HEK293 (cell line): Measurements from ENCODE around the gene MRNIP.

Experiments
- CTCF ChIA-PET: fragments of 350-600 bp; formaldehyde crosslinking; extraction: SDS; loops from one replicate; lab custom pipeline; 2021; ENCODE audit warnings: antibody characterized with exemption; lab: Yijun Ruan, JAX
- POLR2A ChIA-PET: fragments of 300-600 bp; formaldehyde crosslinking; extraction: SDS; loops from one replicate; lab custom pipeline; 2020; ENCODE audit warnings: antibody characterized with exemption, inconsistent platforms; lab: Yijun Ruan, JAX
- H3K27ac ChIP-seq: fragments of 200-500 bp; sonication (Bioruptor generic); 2 replicates; pipeline ENCODE4 v1.5.1; 2014; ENCODE audit warnings: low read depth, low read length, control low read depth, inconsistent platforms; ENCODE audit errors: extremely low read depth
- H3K36me3 ChIP-seq, 2 experiments: fragments of 200-500 bp in 1 of 2; sonication (Bioruptor generic) in 1 of 2; 1 replicate in 1 of 2; 2 replicates in 1 of 2; pipeline ENCODE4 v1.5.1; 2014 to 2017; ENCODE audit warnings: inconsistent platforms in 2 of 2, low read length in 2 of 2; ENCODE audit not compliant: control insufficient read depth in 2 of 2, insufficient read depth in 1 of 2
- H3K4me1 ChIP-seq: fragments of 200-500 bp; sonication (Bioruptor generic); 2 replicates; pipeline ENCODE4 v1.5.1; 2014; ENCODE audit warnings: mild to moderate bottlenecking, low read length, inconsistent platforms; ENCODE audit not compliant: control insufficient read depth, insufficient read depth
- H3K4me3 ChIP-seq: 2 replicates; pipeline ENCODE4 v1.5.1; 2011; ENCODE audit warnings: low read depth, mild to moderate bottlenecking, control low read depth, low read length, moderate library complexity
- H3K9me3 ChIP-seq: fragments of 200-500 bp; sonication (Bioruptor generic); 2 replicates; pipeline ENCODE4 v1.5.1; 2014; ENCODE audit warnings: low read depth, low read length, inconsistent platforms; ENCODE audit not compliant: control insufficient read depth, insufficient read depth
- BCL11B ChIP-seq: fragments of 450-650 bp; formaldehyde crosslinking; IDR thresholded peaks from 2 replicates; pipeline ENCODE4 v1.5.1; 2016; ENCODE audit warnings: low read depth, missing biosample characterization, missing genetic modification characterization
- BCL6B ChIP-seq: fragments of 450-650 bp; formaldehyde crosslinking; IDR thresholded peaks from 2 replicates; pipeline ENCODE4 v1.5.1; 2017; ENCODE audit warnings: missing biosample characterization, missing genetic modification characterization
- IKZF3 ChIP-seq: fragments of 450-650 bp; IDR thresholded peaks from 2 replicates; pipeline ENCODE4 v1.5.0; 2018; ENCODE audit warnings: missing biosample characterization, mild to moderate bottlenecking, missing genetic modification characterization, moderate library complexity
- KLF7 ChIP-seq: fragments of 450-650 bp; formaldehyde crosslinking; IDR thresholded peaks from 2 replicates; pipeline ENCODE4 v1.5.1; 2016; ENCODE audit warnings: missing biosample characterization, missing genetic modification characterization, borderline replicate concordance
- KLF9 ChIP-seq: fragments of 450-650 bp; formaldehyde crosslinking; IDR thresholded peaks from 2 replicates; pipeline ENCODE4 v1.5.1; 2016; ENCODE audit warnings: missing biosample characterization, missing genetic modification characterization, low read depth
- OSR2 ChIP-seq: fragments of 450-650 bp; formaldehyde crosslinking; IDR thresholded peaks from 2 replicates; pipeline ENCODE4 v1.5.1; 2016; ENCODE audit warnings: missing biosample characterization, missing genetic modification characterization
- PBX3 ChIP-seq: sonication (generic); formaldehyde crosslinking; IDR thresholded peaks from 2 replicates; pipeline ENCODE4 v1.8.1; 2022; ENCODE audit warnings: mild to moderate bottlenecking, moderate library complexity, missing genetic modification reagents
- PRDM10 ChIP-seq: fragments of 450-650 bp; formaldehyde crosslinking; IDR thresholded peaks from 2 replicates; pipeline ENCODE4 v1.5.1; 2016; ENCODE audit warnings: missing biosample characterization, missing genetic modification characterization
- SP7 ChIP-seq: fragments of 450-650 bp; formaldehyde crosslinking; IDR thresholded peaks from 2 replicates; pipeline ENCODE4 v1.5.1; 2016; ENCODE audit warnings: missing biosample characterization, missing genetic modification characterization
- WT1 ChIP-seq: fragments of 450-650 bp; formaldehyde crosslinking; IDR thresholded peaks from 2 replicates; pipeline ENCODE4 v1.5.1; 2016; ENCODE audit warnings: missing biosample characterization, missing genetic modification characterization
- ZBTB26 ChIP-seq: fragments of 450-650 bp; formaldehyde crosslinking; optimal IDR thresholded peaks from 2 replicates; pipeline ENCODE3; 2016; ENCODE audit warnings: missing biosample characterization, mild to moderate bottlenecking, missing genetic modification characterization
- ZIC2 ChIP-seq: fragments of 450-650 bp; formaldehyde crosslinking; IDR thresholded peaks from 2 replicates; pipeline ENCODE4 v1.5.1; 2016; ENCODE audit warnings: missing biosample characterization, missing genetic modification characterization
- ZNF132 ChIP-seq: fragments of 450-650 bp; formaldehyde crosslinking; IDR thresholded peaks from 2 replicates; pipeline ENCODE4 v1.5.1; 2017; ENCODE audit warnings: missing biosample characterization, missing genetic modification characterization, borderline replicate concordance
- ZNF280D ChIP-seq: fragments of 450-650 bp; formaldehyde crosslinking; IDR thresholded peaks from 2 replicates; pipeline ENCODE4 v1.5.1; 2016; ENCODE audit warnings: missing biosample characterization, missing genetic modification characterization
- ZNF341 ChIP-seq: fragments of 450-650 bp; formaldehyde crosslinking; IDR thresholded peaks from 2 replicates; pipeline ENCODE4; 2016; ENCODE audit warnings: low read depth, missing biosample characterization, missing genetic modification characterization
- ZNF426 ChIP-seq: fragments of 450-650 bp; formaldehyde crosslinking; IDR thresholded peaks from 2 replicates; pipeline ENCODE4 v1.5.1; 2017; ENCODE audit warnings: missing biosample characterization, missing genetic modification characterization, mild to moderate bottlenecking, inconsistent platforms, moderate library complexity
- ZNF621 ChIP-seq: fragments of 450-650 bp; formaldehyde crosslinking; IDR thresholded peaks from 2 replicates; pipeline ENCODE4 v1.5.1; 2017; ENCODE audit warnings: missing biosample characterization, missing genetic modification characterization
- ZNF645 ChIP-seq: fragments of 450-650 bp; formaldehyde crosslinking; IDR thresholded peaks from 2 replicates; pipeline ENCODE4; 2016; ENCODE audit warnings: missing biosample characterization, missing genetic modification characterization
- ZNF654 ChIP-seq: fragments of 450-650 bp; formaldehyde crosslinking; IDR thresholded peaks from 2 replicates; pipeline ENCODE4 v1.5.1; 2016; ENCODE audit warnings: low read depth, missing biosample characterization, missing genetic modification characterization
- ZNF776 ChIP-seq: fragments of 450-650 bp; formaldehyde crosslinking; IDR thresholded peaks from 2 replicates; pipeline ENCODE4 v1.5.0; 2017; ENCODE audit warnings: missing biosample characterization, missing genetic modification characterization, borderline replicate concordance
- ZXDB ChIP-seq: fragments of 450-650 bp; formaldehyde crosslinking; IDR thresholded peaks from 2 replicates; pipeline ENCODE4 v1.5.1; 2016; ENCODE audit warnings: missing biosample characterization, missing genetic modification characterization

Gene MRNIP

GRCh38 chr5:179802950-179803562 is 55.6 kb downstream of the MRNIP start (continued):
- TF ChIP-seq PRDM10 (tag by site-specific recombination) (peak; percentile 88), ZBTB26 (tag by site-specific recombination) (no peak), ZNF645 (tag by site-specific recombination) (no peak), IKZF3 (tag by site-specific recombination) (peak; percentile 61; the same call in 1 of the 2 replicates), ZXDB (peak; percentile 46; the same call in 1 of the 2 replicates), BCL11B (peak; percentile 51; the same call in 1 of the 2 replicates), BCL6B (tag by site-specific recombination) (no peak), ZNF776 (tag by site-specific recombination) (no peak), ZNF654 (tag by site-specific recombination) (no peak), OSR2 (tag by site-specific recombination) (no peak), SP7 (tag by site-specific recombination) (0 out of 2 replicates have a peak, but pooled peaks have one; percentile 4), KLF9 (tag by site-specific recombination) (no peak), PBX3 (CRISPR knock-in tag) (no peak)

- Histone ChIP-seq H3K36me3 (peaks cover 0 to 56% of the 10 kb centered on the region in 2 experiments; a peak in 1 of 3 replicates), H3K9me3 (no peaks in the 10 kb centered on the region), H3K4me3 (no peak overlapping the region), H3K4me1 (peaks cover 22% of the 10 kb centered on the region), H3K27ac (peak overlapping the region; percentile 5; the same call in 1 of the 2 replicates)
- TF ChIP-seq KLF7 (tag by site-specific recombination) (no peak), ZNF621 (tag by site-specific recombination) (no peak), ZNF280D (tag by site-specific recombination) (no peak), ZIC2 (tag by site-specific recombination) (0 out of 2 replicates have a peak, but pooled peaks have one; percentile 22), ZNF426 (tag by site-specific recombination) (no peak), ZNF341 (tag by site-specific recombination) (peak; percentile 35; the same call in 1 of the 2 replicates), WT1 (no peak), ZNF132 (tag by site-specific recombination) (no peak)
- ChIA-PET POLR2A (interaction anchor here (1.2 kb wide), 1 partner anchor 9 kb away, joined by 3 read pairs; no protein-coding TSS in a partner anchor), CTCF (interaction anchor here (0.6 kb wide), 1 partner anchor 106 kb away, joined by 3 read pairs; no protein-coding TSS in a partner anchor)
Measured at GRCh38 chr5:179802207-179802883, 56.3 kb downstream of the MRNIP start.
